HCT116 (cell line): ENCODE measurements around the gene CSNK1G1.

Source experiments
- POLR2A ChIP-seq: IDR thresholded peaks from 2 replicates; pipeline ENCODE4 v1.7.0; 2011; ENCODE audit warnings: borderline replicate concordance; ENCODE audit not compliant: insufficient read depth, insufficient read length; ENCODE audit errors: extremely low read depth
- POLR2AphosphoS5 ChIP-seq: IDR thresholded peaks from 2 replicates; pipeline ENCODE4 v1.6.1; 2011; ENCODE audit warnings: mild to moderate bottlenecking, low read depth, low read length, moderate library complexity
- RAD21 ChIP-seq: IDR thresholded peaks from 2 replicates; pipeline ENCODE4 v1.6.1; 2012; ENCODE audit warnings: low read depth, mild to moderate bottlenecking
- SIN3A ChIP-seq: IDR thresholded peaks from 2 replicates; pipeline ENCODE4 v1.6.1; 2012; ENCODE audit warnings: low read depth
- SP1 ChIP-seq: IDR thresholded peaks from 2 replicates; pipeline ENCODE4 v1.6.1; 2012; ENCODE audit warnings: low read depth
- ZFX ChIP-seq: fragments of 450-650 bp; IDR thresholded peaks from 2 replicates; pipeline ENCODE4 v1.6.1; 2017
- ZNF274 ChIP-seq: fragments of 200-500 bp; sonication (Bioruptor generic); IDR thresholded peaks from 2 replicates; pipeline ENCODE4 v1.6.1; 2014; ENCODE audit warnings: mild to moderate bottlenecking, low read depth, low read length, inconsistent platforms
- TF ChIP-seq, protein P1 (sequence below), 3 experiments: fragments of 200-600 bp in 1 of 3; sonication (generic) in 1 of 3; IDR thresholded peaks in 2 of 3; conservative IDR thresholded peaks in 1 of 3; 2 replicates each; pipeline ENCODE4 v1.5.1; 2012 to 2017; ENCODE audit warnings: low read depth in 2 of 3, low read length in 2 of 3, antibody characterized with exemption in 1 of 3, borderline replicate concordance in 1 of 3, control low read depth in 1 of 3, mild to moderate bottlenecking in 1 of 3, mixed read lengths in 1 of 3, mixed run types in 1 of 3, moderate library complexity in 1 of 3; ENCODE audit not compliant: insufficient read depth in 1 of 3

DNA sequence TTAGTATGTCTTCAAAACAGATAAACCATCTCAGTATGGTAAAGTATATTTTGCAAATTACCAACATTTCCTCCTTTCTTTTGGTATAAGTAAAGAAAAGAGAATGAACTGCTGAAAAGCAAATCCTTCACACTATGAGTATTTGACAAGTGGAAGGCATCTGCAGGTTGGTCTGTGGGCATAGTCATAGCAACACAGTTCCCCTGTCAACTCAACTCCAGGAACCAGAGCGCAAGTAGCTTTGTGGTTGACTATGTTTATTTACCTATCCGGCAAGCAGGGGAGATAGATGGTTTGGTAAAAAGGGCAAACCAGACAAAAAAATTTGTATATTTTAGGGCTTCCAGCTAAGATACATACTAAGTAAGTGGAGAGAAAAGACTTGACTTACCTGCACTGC is 104.9 kb downstream of the CSNK1G1 start:
- TF ChIP-seq RAD21: no peak
- TF ChIP-seq SP1: no peak
- TF ChIP-seq, protein P1, sequence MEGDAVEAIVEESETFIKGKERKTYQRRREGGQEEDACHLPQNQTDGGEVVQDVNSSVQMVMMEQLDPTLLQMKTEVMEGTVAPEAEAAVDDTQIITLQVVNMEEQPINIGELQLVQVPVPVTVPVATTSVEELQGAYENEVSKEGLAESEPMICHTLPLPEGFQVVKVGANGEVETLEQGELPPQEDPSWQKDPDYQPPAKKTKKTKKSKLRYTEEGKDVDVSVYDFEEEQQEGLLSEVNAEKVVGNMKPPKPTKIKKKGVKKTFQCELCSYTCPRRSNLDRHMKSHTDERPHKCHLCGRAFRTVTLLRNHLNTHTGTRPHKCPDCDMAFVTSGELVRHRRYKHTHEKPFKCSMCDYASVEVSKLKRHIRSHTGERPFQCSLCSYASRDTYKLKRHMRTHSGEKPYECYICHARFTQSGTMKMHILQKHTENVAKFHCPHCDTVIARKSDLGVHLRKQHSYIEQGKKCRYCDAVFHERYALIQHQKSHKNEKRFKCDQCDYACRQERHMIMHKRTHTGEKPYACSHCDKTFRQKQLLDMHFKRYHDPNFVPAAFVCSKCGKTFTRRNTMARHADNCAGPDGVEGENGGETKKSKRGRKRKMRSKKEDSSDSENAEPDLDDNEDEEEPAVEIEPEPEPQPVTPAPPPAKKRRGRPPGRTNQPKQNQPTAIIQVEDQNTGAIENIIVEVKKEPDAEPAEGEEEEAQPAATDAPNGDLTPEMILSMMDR (IDR thresholded peaks at IDR 0.05 in 2 of 3, conservative IDR thresholded peaks at IDR 0.05 in 1 of 3; ENCODE audit: borderline replicate concordance in 1 of 3, insufficient read depth in 1 of 3, low read depth in 2 of 3, low read length in 2 of 3): no peak
- TF ChIP-seq ZFX: no peak
- no peak for TF ChIP-seq POLR2AphosphoS5
- no peak for TF ChIP-seq ZNF274
- no peak for TF ChIP-seq POLR2A
- TF ChIP-seq SIN3A: no peak
